ENCODE data around the gene MAGEB6. TPM values are rescaled to one million over a fixed set of nuclear protein-coding genes. Genes with fewer than 3 reads are reported as not detected.

The MAGEB6 gene, protein sequence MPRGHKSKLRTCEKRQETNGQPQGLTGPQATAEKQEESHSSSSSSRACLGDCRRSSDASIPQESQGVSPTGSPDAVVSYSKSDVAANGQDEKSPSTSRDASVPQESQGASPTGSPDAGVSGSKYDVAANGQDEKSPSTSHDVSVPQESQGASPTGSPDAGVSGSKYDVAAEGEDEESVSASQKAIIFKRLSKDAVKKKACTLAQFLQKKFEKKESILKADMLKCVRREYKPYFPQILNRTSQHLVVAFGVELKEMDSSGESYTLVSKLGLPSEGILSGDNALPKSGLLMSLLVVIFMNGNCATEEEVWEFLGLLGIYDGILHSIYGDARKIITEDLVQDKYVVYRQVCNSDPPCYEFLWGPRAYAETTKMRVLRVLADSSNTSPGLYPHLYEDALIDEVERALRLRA
- not detected in 2 replicates for total RNA-seq

DNA sequence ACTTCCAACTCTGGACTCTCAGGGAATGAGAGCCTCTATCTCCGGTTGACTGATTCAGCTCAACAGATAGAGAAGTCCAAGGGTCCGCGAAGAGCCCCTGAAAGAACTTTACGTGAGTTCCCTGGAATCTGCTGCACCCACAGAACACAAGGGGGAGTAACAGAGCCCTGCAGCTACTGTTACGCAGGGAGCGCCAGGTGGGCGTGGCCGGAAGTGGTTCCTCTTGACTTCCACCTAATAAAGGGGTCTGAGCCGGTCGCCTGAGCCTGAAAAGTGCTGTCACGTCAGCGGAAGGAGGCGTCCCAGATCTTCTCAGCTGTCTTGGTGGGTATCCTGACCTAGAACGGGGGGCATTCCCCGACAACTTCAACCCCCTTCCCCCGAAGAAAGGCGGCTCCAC, at the start of gene MAGEB6:
Gene MAGEB6, plus strand, starts transcription at position 237 of the 400 bp plus-strand sequence. CDS start 1,407 bp downstream, outside the sequence.

DNA sequence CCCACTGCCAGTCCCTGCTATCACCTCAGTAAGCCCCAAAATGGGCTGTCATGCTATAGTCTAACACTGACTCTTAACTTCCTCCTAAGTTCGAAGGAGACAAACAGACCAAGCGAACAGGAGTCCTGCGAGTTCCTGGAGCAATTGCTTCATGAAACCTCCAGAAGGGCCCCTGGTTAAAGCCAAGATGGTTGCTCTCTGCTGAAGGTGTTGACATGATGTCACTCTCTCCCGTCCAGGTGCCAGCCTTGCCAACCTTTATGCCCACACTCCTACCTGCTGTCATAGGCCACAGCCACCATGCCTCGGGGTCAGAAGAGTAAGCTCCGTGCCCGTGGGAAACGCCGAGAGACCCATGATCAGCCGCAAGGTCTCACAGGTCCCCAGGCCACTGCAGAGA, 31.9 kb upstream of the MAGEB6 start, which contains the start of gene MAGEB6B:
Gene MAGEB6B, plus strand, starts transcription at position 301 of the 400 bp plus-strand sequence. Its CDS starts 0 bp downstream, at position 301.

DNA sequence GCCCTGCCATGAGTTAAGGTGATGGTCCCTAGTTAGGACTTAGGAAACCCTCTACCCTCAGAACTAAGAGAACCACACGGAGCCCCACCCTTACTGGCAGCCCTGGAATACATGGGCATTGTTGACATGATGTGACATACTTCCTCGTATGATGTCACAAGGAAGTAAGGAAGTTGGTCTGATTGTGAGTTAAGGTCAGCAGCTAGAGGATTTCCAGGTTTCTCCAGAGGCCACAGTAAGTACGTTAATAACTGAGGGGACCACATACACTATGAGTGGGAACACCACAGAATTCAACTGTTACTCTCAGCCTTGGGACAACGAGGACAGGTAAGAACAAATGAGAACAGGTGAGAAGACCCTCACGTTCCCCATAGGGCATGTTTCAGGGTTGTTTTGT, 23.6 kb downstream of the MAGEB6 start, which contains the start of gene MAGEB5:
Gene MAGEB5, plus strand, starts transcription at position 301 of the 400 bp plus-strand sequence. CDS start 1,133 bp downstream, outside the sequence.

Other genes starting within 250 kb of the MAGEB6 start
- not detected in 2 replicates for gene MAGEB18, start 54.1 kb upstream of the MAGEB6 start, total RNA-seq
- not detected in 2 replicates for gene MAGEB6B, start 31.8 kb upstream of the MAGEB6 start, total RNA-seq
- gene MAGEB5, start 23.7 kb downstream of the MAGEB6 start, total RNA-seq = not detected in 2 replicates